Measurements from ENCODE around the gene ZNF846.

GRCh38 chr19:9741476-9742171 lies 26.9 kb downstream of the ZNF846 start:
- TF ChIP-seq GATA3 (IDR thresholded peaks at IDR 0.05; ENCODE audit: low read depth, low read length) (no peak), GATA2 (IDR thresholded peaks at IDR 0.05; ENCODE audit: low read depth, low read length) (no peak)

Data from SH-SY5Y (cell line).